Measurements from ENCODE around the gene FAM228A.

Gene FAM228A

GRCh38 chr2:24221343-24222050 is 46.6 kb downstream of the FAM228A start:
- TF ChIP-seq CTCF (conservative IDR thresholded peaks at IDR 0.05; ENCODE audit: low read depth, low read length), result no peak
- no peak for DNase-seq (ENCODE audit: low read depth)
- no peak overlapping the region for H3K4me3 ChIP-seq (ENCODE audit: low read length)

- no peak for DNase-seq (ENCODE audit: low read depth)
- H3K4me3 ChIP-seq (ENCODE audit: low read length), result no peak overlapping the region
- TF ChIP-seq CTCF (conservative IDR thresholded peaks at IDR 0.05; ENCODE audit: low read depth, low read length), result no peak
Observed at GRCh38 chr2:24222946-24223345, 48.1 kb downstream of the FAM228A start.

GRCh38 chr2:24225499-24226242 is 50.8 kb downstream of the FAM228A start:
- DNase-seq (ENCODE audit: low read depth), result no peak
- H3K4me3 ChIP-seq (ENCODE audit: low read length), result no peak overlapping the region
- TF ChIP-seq CTCF (conservative IDR thresholded peaks at IDR 0.05; ENCODE audit: low read depth, low read length), result no peak

- peak; percentile 51 for TF ChIP-seq CTCF (conservative IDR thresholded peaks at IDR 0.05; ENCODE audit: low read depth, low read length)
- H3K4me3 ChIP-seq (ENCODE audit: low read length), result no peak overlapping the region
- DNase-seq (ENCODE audit: low read depth), result peak; percentile 9
Observed at GRCh38 chr2:24228470-24228869, 53.6 kb downstream of the FAM228A start.

GRCh38 chr2:24231461-24231881 is 56.6 kb downstream of the FAM228A start:
- TF ChIP-seq CTCF (conservative IDR thresholded peaks at IDR 0.05; ENCODE audit: low read depth, low read length), result no peak
- H3K4me3 ChIP-seq (ENCODE audit: low read length), result no peak overlapping the region
- peak; percentile 4 for DNase-seq (ENCODE audit: low read depth)

- TF ChIP-seq CTCF (conservative IDR thresholded peaks at IDR 0.05; ENCODE audit: low read depth, low read length), result no peak
- H3K4me3 ChIP-seq (ENCODE audit: low read length), result no peak overlapping the region
- DNase-seq (ENCODE audit: low read depth), result no peak
Observed at GRCh38 chr2:24233321-24233720, 58.5 kb downstream of the FAM228A start.

- no peak for TF ChIP-seq CTCF (conservative IDR thresholded peaks at IDR 0.05; ENCODE audit: low read depth, low read length)
- no peak overlapping the region for H3K4me3 ChIP-seq (ENCODE audit: low read length)
- no peak for DNase-seq (ENCODE audit: low read depth)
Observed at GRCh38 chr2:24237313-24237712, 62.5 kb downstream of the FAM228A start.

Data from retinal pigment epithelial cell (primary cell).